ENCODE data around the gene SMIM7.

SMIM7 gene

DNA sequence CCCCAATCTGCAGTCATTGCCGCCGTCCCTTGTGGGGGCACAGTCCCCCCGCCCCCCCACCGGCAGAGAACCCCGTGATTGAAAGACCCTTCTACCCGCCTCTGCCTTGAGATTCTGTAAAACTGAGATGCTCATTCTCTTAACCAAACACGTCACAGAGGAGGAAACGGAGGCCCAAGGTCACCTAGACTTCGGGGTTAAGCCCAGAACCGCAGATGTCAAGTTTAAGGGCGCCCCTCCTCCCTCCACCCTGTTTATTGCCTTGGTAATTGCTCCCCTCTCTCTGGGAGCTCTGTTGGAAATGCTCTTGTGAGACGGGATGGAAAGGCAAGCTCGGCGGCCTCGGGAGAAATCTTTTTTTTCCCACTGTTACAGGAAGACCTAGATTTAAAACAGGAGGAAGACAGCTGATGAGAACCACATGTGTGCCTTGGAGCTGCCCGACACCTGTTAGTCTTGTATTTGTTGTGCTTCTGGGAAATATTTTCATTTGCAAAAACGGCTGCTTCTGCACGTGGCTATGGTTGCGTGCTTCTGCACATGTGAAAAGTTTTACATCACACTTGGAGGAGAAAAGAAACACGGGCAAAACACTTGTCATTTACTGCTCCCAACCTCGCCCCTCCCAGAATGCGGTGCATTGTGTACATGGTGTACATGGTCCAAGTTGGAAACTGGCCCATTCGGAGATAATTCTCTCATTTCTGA, 30.8 kb downstream of the SMIM7 start:
- peak; percentile 26 for DNase-seq
- no peak overlapping the region for H2AK5ac ChIP-seq (ENCODE audit: low read length)
- peaks cover 35% of the 10 kb centered on the region for H3K79me2 ChIP-seq (ENCODE audit: control insufficient read depth, insufficient read depth, low read length)
- H2BK15ac ChIP-seq (replicated peaks; ENCODE audit: low read depth), result no peak overlapping the region
- WGBS (ENCODE audit: extremely low coverage, insufficient coverage, low lambda C conversion rate), result no CpG with 5 or more reads among the region's 23 CpGs
- no peaks in the 10 kb centered on the region for H3K27me3 ChIP-seq (ENCODE audit: insufficient read depth, low read length, poor library complexity)
- peak overlapping the region; percentile 28 for H4K8ac ChIP-seq (ENCODE audit: low read depth, low read length)
- H3K4ac ChIP-seq (ENCODE audit: low read depth, low read length), result no peak overlapping the region
- H3K9ac ChIP-seq (ENCODE audit: low read length), result peak overlapping the region; percentile 94
- H3K79me1 ChIP-seq (ENCODE audit: low read length), result peaks cover 15% of the 10 kb centered on the region
- H3K18ac ChIP-seq (ENCODE audit: low read length), result peak overlapping the region; percentile 54
- no peak overlapping the region for H3K23ac ChIP-seq (ENCODE audit: low read length)
- H3K27ac ChIP-seq (ENCODE audit: low read depth, low read length), result no peak overlapping the region
- peak overlapping the region; percentile 97 for H3K56ac ChIP-seq (ENCODE audit: low read length)
- peak overlapping the region; percentile 17 for H3K4me2 ChIP-seq (ENCODE audit: low read length)
- no peak overlapping the region for H4K5ac ChIP-seq (ENCODE audit: low read length)
- no peak overlapping the region for H2BK5ac ChIP-seq (ENCODE audit: low read length)
- peaks cover 5% of the 10 kb centered on the region for H3K36me3 ChIP-seq (ENCODE audit: control insufficient read depth, insufficient read depth, low read length)
- peaks cover 3% of the 10 kb centered on the region for H3K4me1 ChIP-seq (ENCODE audit: control insufficient read depth, low read depth, low read length)
- H3K4me3 ChIP-seq (ENCODE audit: low read length), result no peak overlapping the region
- no peak overlapping the region for H2BK120ac ChIP-seq (ENCODE audit: low read depth, low read length)

DNA sequence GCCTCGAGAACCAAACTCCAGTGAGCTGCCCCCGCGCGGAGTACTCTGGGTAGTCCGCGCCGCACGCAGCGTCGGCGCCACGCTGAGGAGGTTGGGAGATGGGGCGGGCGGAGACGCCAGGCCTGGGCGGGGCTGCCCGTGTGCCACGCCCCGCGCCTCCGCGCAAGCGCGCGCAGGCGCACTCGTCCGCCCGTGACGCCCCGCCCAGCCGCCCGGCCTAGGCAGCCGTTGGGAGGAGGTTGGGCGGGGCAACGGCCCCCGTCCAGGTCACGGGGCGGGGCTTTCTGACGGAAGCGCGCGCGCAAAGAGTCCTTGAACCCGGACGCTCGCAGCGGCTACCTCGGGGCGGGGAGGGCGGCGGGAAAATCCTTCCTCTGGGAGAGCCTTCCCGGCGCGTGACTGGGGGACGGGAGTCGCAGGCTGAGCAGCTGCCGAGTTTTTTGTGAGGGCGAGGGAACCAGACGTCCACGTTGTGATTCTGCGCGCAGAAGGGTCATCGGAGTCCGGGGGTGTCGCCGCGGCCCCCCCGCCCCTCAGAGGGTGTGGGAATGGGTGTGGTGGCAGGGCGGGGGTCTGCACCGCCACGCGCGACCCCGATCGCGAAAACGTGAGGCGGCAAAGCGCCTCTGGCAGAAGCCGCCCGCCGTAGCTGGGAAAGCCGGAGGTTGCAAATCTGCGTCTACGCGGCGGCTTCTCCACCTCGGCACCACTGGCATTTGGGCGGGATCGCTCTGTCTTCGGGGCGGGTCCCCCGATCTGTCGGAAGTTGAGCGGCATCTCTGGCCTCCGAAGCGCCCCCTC, 31.6 kb downstream of the SMIM7 start, which contains the start of gene MED26:
TSS of gene MED26 (minus strand) at position 22 of the 801 bp plus-strand sequence. CDS start 261 bp downstream, outside the sequence.
- H3K27ac ChIP-seq (ENCODE audit: low read depth, low read length), result peak within 1 kb of the TSS; percentile 94

DNA sequence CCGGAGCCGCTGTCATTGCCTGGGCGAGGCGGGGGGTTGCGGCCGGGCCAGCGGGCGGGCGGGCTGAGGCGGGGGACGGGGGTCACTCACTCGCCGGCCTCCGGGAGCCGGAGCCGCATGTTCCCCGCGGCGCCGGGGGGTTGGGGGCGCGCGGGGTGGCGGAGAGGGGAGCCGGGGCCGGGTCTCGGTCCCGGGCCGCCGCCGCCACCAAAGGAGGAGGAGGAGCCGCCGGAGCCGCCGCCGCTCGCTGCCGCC, 32.1 kb downstream of the SMIM7 start:
- Histone ChIP-seq H3K56ac (ENCODE audit: low read length) (peak overlapping the region; percentile 84), H4K5ac (ENCODE audit: low read length) (no peak overlapping the region), H3K79me2 (ENCODE audit: control insufficient read depth, insufficient read depth, low read length) (peaks cover 48% of the 10 kb centered on the region), H2BK5ac (ENCODE audit: low read length) (no peak overlapping the region), H2BK15ac (replicated peaks; ENCODE audit: low read depth) (no peak overlapping the region), H2AK5ac (ENCODE audit: low read length) (no peak overlapping the region), H3K4me3 (ENCODE audit: low read length) (peak overlapping the region; percentile 68), H2BK120ac (ENCODE audit: low read depth, low read length) (no peak overlapping the region), H3K4me1 (ENCODE audit: control insufficient read depth, low read depth, low read length) (peaks cover 3% of the 10 kb centered on the region), H3K23ac (ENCODE audit: low read length) (no peak overlapping the region), H3K36me3 (ENCODE audit: control insufficient read depth, insufficient read depth, low read length) (peaks cover 5% of the 10 kb centered on the region), H3K27me3 (ENCODE audit: insufficient read depth, low read length, poor library complexity) (no peaks in the 10 kb centered on the region), H3K4ac (ENCODE audit: low read depth, low read length) (peak overlapping the region; percentile 84), H3K79me1 (ENCODE audit: low read length) (peaks cover 21% of the 10 kb centered on the region), H3K4me2 (ENCODE audit: low read length) (peak overlapping the region; percentile 38), H3K27ac (ENCODE audit: low read depth, low read length) (no peak overlapping the region), H3K18ac (ENCODE audit: low read length) (peak overlapping the region; percentile 7), H3K9ac (ENCODE audit: low read length) (peak overlapping the region; percentile 68), H4K8ac (ENCODE audit: low read depth, low read length) (no peak overlapping the region)
- no CpG with 5 or more reads among the region's 38 CpGs for WGBS (ENCODE audit: extremely low coverage, insufficient coverage, low lambda C conversion rate)
- DNase-seq, result no peak

More for the DNA sequence above, 31.6 kb downstream of the SMIM7 start, which contains the start of gene MED26:
- Histone ChIP-seq H3K56ac (ENCODE audit: low read length) (peak within 1 kb of the TSS; percentile 97), H3K4me3 (ENCODE audit: low read length) (peak within 1 kb of the TSS; percentile 86), H4K5ac (ENCODE audit: low read length) (no peak within 1 kb of the TSS), H4K8ac (ENCODE audit: low read depth, low read length) (peak within 1 kb of the TSS; percentile 28), H2AK5ac (ENCODE audit: low read length) (no peak within 1 kb of the TSS), H3K23ac (ENCODE audit: low read length) (no peak within 1 kb of the TSS), H2BK15ac (replicated peaks; ENCODE audit: low read depth) (no peak within 1 kb of the TSS), H3K4me1 (ENCODE audit: control insufficient read depth, low read depth, low read length) (peaks cover 3% of the 10 kb centered on the region), H2BK5ac (ENCODE audit: low read length) (no peak within 1 kb of the TSS), H3K4ac (ENCODE audit: low read depth, low read length) (peak within 1 kb of the TSS; percentile 84), H3K9ac (ENCODE audit: low read length) (peak within 1 kb of the TSS; percentile 94), H3K4me2 (ENCODE audit: low read length) (peak within 1 kb of the TSS; percentile 82), H3K79me2 (ENCODE audit: control insufficient read depth, insufficient read depth, low read length) (peaks cover 43% of the 10 kb centered on the region), H2BK120ac (ENCODE audit: low read depth, low read length) (no peak within 1 kb of the TSS), H3K27me3 (ENCODE audit: insufficient read depth, low read length, poor library complexity) (no peaks in the 10 kb centered on the region), H3K36me3 (ENCODE audit: control insufficient read depth, insufficient read depth, low read length) (peaks cover 5% of the 10 kb centered on the region), H3K18ac (ENCODE audit: low read length) (peak within 1 kb of the TSS; percentile 54), H3K79me1 (ENCODE audit: low read length) (peaks cover 17% of the 10 kb centered on the region)
- DNase-seq, result peak; percentile 94
- no CpG with 5 or more reads among the region's 98 CpGs for WGBS (ENCODE audit: extremely low coverage, insufficient coverage, low lambda C conversion rate)

DNA sequence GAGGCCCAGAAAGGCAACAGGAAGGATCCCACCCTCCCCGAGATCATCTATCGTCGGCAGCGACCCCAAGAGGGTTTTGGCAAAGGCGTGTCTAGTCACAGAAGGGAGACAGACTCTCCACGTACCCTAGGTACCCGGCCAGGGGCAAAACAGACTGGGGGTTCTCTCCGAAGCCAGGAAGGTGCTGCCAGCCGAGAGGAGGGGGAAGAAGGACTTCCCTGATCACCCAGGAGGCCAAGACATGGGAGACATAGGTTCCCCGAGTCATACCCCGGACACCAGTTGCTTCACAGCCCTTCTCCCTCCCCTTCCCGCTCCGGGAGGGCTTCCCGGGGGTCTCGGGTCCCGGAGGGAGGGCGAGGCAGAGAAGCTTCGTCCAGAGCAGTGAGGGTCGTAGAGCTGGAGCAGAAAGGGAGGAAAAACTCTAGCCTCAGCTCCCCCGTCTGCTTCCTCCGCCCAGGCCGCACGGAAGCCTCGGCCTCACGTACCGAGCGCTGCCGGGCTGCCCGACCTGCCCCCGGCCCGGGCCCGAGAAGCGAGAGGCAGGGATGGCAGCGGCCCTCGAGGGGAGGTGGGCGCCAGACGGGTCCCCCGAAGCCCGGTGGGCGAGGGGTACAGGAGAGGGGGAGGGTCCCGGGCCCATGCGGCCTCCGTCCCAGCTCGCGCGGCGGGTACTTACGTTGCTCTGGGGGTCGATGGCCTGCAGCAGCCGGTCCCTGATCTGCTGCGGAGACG, 32.6 kb downstream of the SMIM7 start:
- DNase-seq, result peak; percentile 34
- peak overlapping the region; percentile 68 for H3K4me3 ChIP-seq (ENCODE audit: low read length)

DNA sequence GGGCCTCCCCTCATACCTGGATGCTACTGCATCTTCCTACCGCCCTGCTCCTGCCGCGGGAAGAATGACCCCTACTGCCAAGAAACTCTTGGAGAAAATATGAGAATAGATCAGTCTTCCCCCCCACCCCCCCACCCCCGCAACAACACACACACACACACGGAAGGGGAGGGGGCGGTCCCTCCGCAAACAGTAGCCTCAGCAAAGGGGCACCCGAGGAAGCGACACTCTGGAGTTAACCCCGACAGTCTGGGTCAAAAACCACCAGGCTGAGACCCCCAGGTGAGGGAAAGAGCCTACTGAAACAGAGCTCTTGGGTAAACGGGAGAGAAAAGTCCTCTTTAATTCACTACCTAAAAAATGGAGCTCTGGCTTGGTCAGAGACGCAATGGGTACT, 33.1 kb downstream of the SMIM7 start:
- DNase-seq, result no peak
- WGBS (ENCODE audit: extremely low coverage, insufficient coverage, low lambda C conversion rate), result no CpG with 5 or more reads among the region's 12 CpGs
- no peak overlapping the region for H2BK5ac ChIP-seq (ENCODE audit: low read length)
- no peak overlapping the region for H2AK5ac ChIP-seq (ENCODE audit: low read length)
- no peak overlapping the region for H4K5ac ChIP-seq (ENCODE audit: low read length)
- no peak overlapping the region for H3K27ac ChIP-seq (ENCODE audit: low read depth, low read length)
- no peak overlapping the region for H3K23ac ChIP-seq (ENCODE audit: low read length)
- no peak overlapping the region for H3K18ac ChIP-seq (ENCODE audit: low read length)
- no peak overlapping the region for H2BK15ac ChIP-seq (replicated peaks; ENCODE audit: low read depth)
- no peak overlapping the region for H2BK120ac ChIP-seq (ENCODE audit: low read depth, low read length)
- H3K36me3 ChIP-seq (ENCODE audit: control insufficient read depth, insufficient read depth, low read length), result peaks cover 5% of the 10 kb centered on the region
- H3K56ac ChIP-seq (ENCODE audit: low read length), result peak overlapping the region; percentile 84
- peaks cover 3% of the 10 kb centered on the region for H3K4me1 ChIP-seq (ENCODE audit: control insufficient read depth, low read depth, low read length)
- no peak overlapping the region for H4K8ac ChIP-seq (ENCODE audit: low read depth, low read length)
- peaks cover 29% of the 10 kb centered on the region for H3K79me1 ChIP-seq (ENCODE audit: low read length)
- H3K9ac ChIP-seq (ENCODE audit: low read length), result peak overlapping the region; percentile 68
- no peaks in the 10 kb centered on the region for H3K27me3 ChIP-seq (ENCODE audit: insufficient read depth, low read length, poor library complexity)
- H3K79me2 ChIP-seq (ENCODE audit: control insufficient read depth, insufficient read depth, low read length), result peaks cover 59% of the 10 kb centered on the region
- no peak overlapping the region for H3K4ac ChIP-seq (ENCODE audit: low read depth, low read length)
- peak overlapping the region; percentile 82 for H3K4me2 ChIP-seq (ENCODE audit: low read length)
- peak overlapping the region; percentile 68 for H3K4me3 ChIP-seq (ENCODE audit: low read length)

More for the DNA sequence above, 32.6 kb downstream of the SMIM7 start:
- no peak overlapping the region for H3K23ac ChIP-seq (ENCODE audit: low read length)
- H3K56ac ChIP-seq (ENCODE audit: low read length), result peak overlapping the region; percentile 84
- H3K79me2 ChIP-seq (ENCODE audit: control insufficient read depth, insufficient read depth, low read length), result peaks cover 53% of the 10 kb centered on the region
- no peak overlapping the region for H4K8ac ChIP-seq (ENCODE audit: low read depth, low read length)
- H3K4me1 ChIP-seq (ENCODE audit: control insufficient read depth, low read depth, low read length), result peaks cover 3% of the 10 kb centered on the region
- WGBS (ENCODE audit: extremely low coverage, insufficient coverage, low lambda C conversion rate), result no CpG with 5 or more reads among the region's 52 CpGs
- peak overlapping the region; percentile 82 for H3K4me2 ChIP-seq (ENCODE audit: low read length)
- no peak overlapping the region for H2BK120ac ChIP-seq (ENCODE audit: low read depth, low read length)
- peaks cover 5% of the 10 kb centered on the region for H3K36me3 ChIP-seq (ENCODE audit: control insufficient read depth, insufficient read depth, low read length)
- H2AK5ac ChIP-seq (ENCODE audit: low read length), result no peak overlapping the region
- H2BK5ac ChIP-seq (ENCODE audit: low read length), result no peak overlapping the region
- peak overlapping the region; percentile 84 for H3K4ac ChIP-seq (ENCODE audit: low read depth, low read length)
- H3K27ac ChIP-seq (ENCODE audit: low read depth, low read length), result no peak overlapping the region
- peak overlapping the region; percentile 68 for H3K9ac ChIP-seq (ENCODE audit: low read length)
- H3K18ac ChIP-seq (ENCODE audit: low read length), result peak overlapping the region; percentile 7
- H4K5ac ChIP-seq (ENCODE audit: low read length), result no peak overlapping the region
- no peak overlapping the region for H2BK15ac ChIP-seq (replicated peaks; ENCODE audit: low read depth)
- no peaks in the 10 kb centered on the region for H3K27me3 ChIP-seq (ENCODE audit: insufficient read depth, low read length, poor library complexity)
- peaks cover 26% of the 10 kb centered on the region for H3K79me1 ChIP-seq (ENCODE audit: low read length)

Measured in mesendoderm (in vitro differentiated cells).